DND-41 (cell line): Measurements from ENCODE around the gene KAT5.

Experiments
- ATAC-seq: fragments of 200-7000 bp; cut with Tn5 transposase; 3 replicates; pipeline ENCODE4 v1.9.1; 2021; ENCODE audit warnings: low read depth; ENCODE audit not compliant: insufficient read depth
- DNase-seq: peaks from one replicate; pipeline ENCODE4 v3.0.0-alpha.2; 2020
- H2AFZ ChIP-seq: 2 replicates; pipeline ENCODE4 v1.6.0; 2012; ENCODE audit warnings: low read depth, low read length
- H3K27ac ChIP-seq: 2 replicates; pipeline ENCODE4 v1.5.1; 2012; ENCODE audit warnings: low read length, inconsistent platforms
- H3K27me3 ChIP-seq: fragments of 200-600 bp; sonication (generic); 2 replicates; pipeline ENCODE4 v1.6.0; 2012; ENCODE audit warnings: low read length, mild to moderate bottlenecking, inconsistent platforms; ENCODE audit not compliant: insufficient read depth, poor library complexity
- H3K36me3 ChIP-seq: 2 replicates; pipeline ENCODE4 v1.5.1; 2012; ENCODE audit warnings: low read length, inconsistent platforms; ENCODE audit not compliant: insufficient read depth
- H3K4me1 ChIP-seq: 2 replicates; pipeline ENCODE4 v1.5.1; 2012; ENCODE audit warnings: mild to moderate bottlenecking, low read length; ENCODE audit not compliant: insufficient read depth
- H3K4me2 ChIP-seq: 2 replicates; pipeline ENCODE4 v1.6.0; 2012; ENCODE audit warnings: mild to moderate bottlenecking, moderate library complexity, low read length, inconsistent platforms; ENCODE audit not compliant: insufficient read depth
- H3K4me3 ChIP-seq, 2 experiments: fragments of 200-600 bp in 1 of 2; shearing (Covaris generic) in 1 of 2; 2 replicates each; pipeline ENCODE4 v1.5.1; 2012 to 2016; ENCODE audit warnings: inconsistent platforms in 2 of 2, low read length in 2 of 2, mild to moderate bottlenecking in 2 of 2, low read depth in 1 of 2, moderate library complexity in 1 of 2
- H3K79me2 ChIP-seq: 2 replicates; pipeline ENCODE4 v1.6.0; 2012; ENCODE audit warnings: low read length, inconsistent platforms; ENCODE audit not compliant: insufficient read depth
- H3K9ac ChIP-seq: 2 replicates; pipeline ENCODE4 v1.6.0; 2012; ENCODE audit warnings: low read depth, mild to moderate bottlenecking, inconsistent platforms, low read length, moderate library complexity
- H3K9me3 ChIP-seq: 2 replicates; pipeline ENCODE4 v1.5.1; 2012; ENCODE audit warnings: low read length, moderate library complexity, mild to moderate bottlenecking, inconsistent platforms; ENCODE audit not compliant: insufficient read depth, severe bottlenecking
- H4K20me1 ChIP-seq: 2 replicates; pipeline ENCODE4 v1.6.0; 2012; ENCODE audit warnings: low read length; ENCODE audit not compliant: insufficient read depth
- EZH2 ChIP-seq: IDR thresholded peaks from 3 replicates; pipeline ENCODE4 v1.6.1; 2012; ENCODE audit warnings: borderline replicate concordance, low read depth, mild to moderate bottlenecking, moderate library complexity, low read length, inconsistent platforms; ENCODE audit not compliant: severe bottlenecking
- TF ChIP-seq, protein P1 (sequence below): IDR thresholded peaks from 2 replicates; pipeline ENCODE4 v1.5.1; 2012; ENCODE audit warnings: borderline replicate concordance, low read length, moderate library complexity, mild to moderate bottlenecking; ENCODE audit not compliant: poor library complexity, severe bottlenecking; ENCODE audit errors: extremely low read depth

The KAT5 gene

DNA sequence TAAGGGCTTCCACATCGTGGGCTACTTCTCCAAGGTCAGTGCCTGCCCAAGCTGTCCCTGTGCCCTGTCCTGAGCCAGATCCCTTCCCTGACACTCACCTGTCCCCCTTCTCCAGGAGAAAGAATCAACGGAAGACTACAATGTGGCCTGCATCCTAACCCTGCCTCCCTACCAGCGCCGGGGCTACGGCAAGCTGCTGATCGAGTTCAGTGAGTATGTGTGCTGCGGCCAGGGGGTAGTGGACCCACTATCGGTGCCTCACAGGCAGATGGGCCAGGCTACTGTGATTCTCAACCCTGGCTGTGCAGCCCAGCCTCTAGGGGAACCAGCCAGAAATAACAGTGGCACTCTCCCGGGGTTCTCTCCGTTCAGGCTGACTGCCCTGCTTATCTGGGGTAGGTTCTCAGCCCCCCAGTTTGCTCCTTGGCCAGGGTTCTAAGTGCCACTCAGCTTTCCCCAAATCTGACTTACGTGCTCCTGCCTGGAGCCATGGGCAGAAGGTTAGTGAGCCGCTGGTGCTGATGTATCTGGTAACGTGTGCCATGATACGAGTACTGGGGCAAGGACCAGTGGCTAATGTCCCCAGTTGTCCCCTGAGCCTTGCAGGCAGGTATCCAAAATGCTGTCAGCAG, 4.8 kb downstream of the KAT5 start:
- H3K27me3 ChIP-seq = no peaks in the 10 kb centered on the region
- ATAC-seq = no peak
- no peak overlapping the region for H3K27ac ChIP-seq
- H2AFZ ChIP-seq = no peak overlapping the region
- peak overlapping the region; percentile 24 for H3K4me2 ChIP-seq
- peaks cover 70% of the 10 kb centered on the region for H3K4me1 ChIP-seq
- H3K9ac ChIP-seq = no peak overlapping the region
- no peak for TF ChIP-seq EZH2
- TF ChIP-seq, protein P1, sequence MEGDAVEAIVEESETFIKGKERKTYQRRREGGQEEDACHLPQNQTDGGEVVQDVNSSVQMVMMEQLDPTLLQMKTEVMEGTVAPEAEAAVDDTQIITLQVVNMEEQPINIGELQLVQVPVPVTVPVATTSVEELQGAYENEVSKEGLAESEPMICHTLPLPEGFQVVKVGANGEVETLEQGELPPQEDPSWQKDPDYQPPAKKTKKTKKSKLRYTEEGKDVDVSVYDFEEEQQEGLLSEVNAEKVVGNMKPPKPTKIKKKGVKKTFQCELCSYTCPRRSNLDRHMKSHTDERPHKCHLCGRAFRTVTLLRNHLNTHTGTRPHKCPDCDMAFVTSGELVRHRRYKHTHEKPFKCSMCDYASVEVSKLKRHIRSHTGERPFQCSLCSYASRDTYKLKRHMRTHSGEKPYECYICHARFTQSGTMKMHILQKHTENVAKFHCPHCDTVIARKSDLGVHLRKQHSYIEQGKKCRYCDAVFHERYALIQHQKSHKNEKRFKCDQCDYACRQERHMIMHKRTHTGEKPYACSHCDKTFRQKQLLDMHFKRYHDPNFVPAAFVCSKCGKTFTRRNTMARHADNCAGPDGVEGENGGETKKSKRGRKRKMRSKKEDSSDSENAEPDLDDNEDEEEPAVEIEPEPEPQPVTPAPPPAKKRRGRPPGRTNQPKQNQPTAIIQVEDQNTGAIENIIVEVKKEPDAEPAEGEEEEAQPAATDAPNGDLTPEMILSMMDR = no peak
- no peaks in the 10 kb centered on the region for H3K9me3 ChIP-seq
- H3K79me2 ChIP-seq = peaks cover 71% of the 10 kb centered on the region
- no peak for DNase-seq
- peaks cover 51% of the 10 kb centered on the region for H4K20me1 ChIP-seq
- no peak overlapping the region; a peak in 1 of 4 replicates for H3K4me3 ChIP-seq
- H3K36me3 ChIP-seq = peaks cover 75% of the 10 kb centered on the region

DNA sequence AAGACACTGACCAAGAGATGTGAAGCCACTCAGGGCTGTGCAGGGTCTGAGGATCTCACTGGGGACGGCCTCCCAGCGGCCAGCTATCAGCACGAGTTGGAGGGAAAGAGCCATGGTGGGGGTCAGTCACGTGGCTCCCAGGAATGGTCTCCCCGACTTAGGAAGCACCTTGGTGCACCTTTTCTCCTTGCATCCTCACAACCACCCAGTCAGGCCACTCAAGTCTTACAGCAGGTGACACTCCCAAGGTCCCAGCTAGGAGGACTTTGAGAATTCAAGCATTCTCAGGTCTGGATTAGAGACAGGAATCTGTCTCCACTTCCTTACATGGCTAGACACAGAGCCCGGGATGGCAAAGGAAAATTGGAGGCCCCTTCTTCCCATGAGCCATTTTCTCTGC, 5.9 kb downstream of the KAT5 start:
- H3K27me3 ChIP-seq = no peaks in the 10 kb centered on the region
- peaks cover 65% of the 10 kb centered on the region for H3K4me1 ChIP-seq
- ATAC-seq (no peak), DNase-seq (no peak)
- H3K4me2 ChIP-seq = peak overlapping the region; percentile 88
- H3K4me3 ChIP-seq = peak overlapping the region in 1 of 2 experiments; percentile 100; a peak in 2 of 4 replicates
- peak overlapping the region; percentile 80; the same call in 1 of the 2 replicates for H3K9ac ChIP-seq
- H3K36me3 ChIP-seq = peaks cover 72% of the 10 kb centered on the region
- TF ChIP-seq, protein P1 = no peak
- no peak for TF ChIP-seq EZH2
- peaks cover 46% of the 10 kb centered on the region for H4K20me1 ChIP-seq
- H3K79me2 ChIP-seq = peaks cover 66% of the 10 kb centered on the region
- no peak overlapping the region for H3K27ac ChIP-seq
- no peaks in the 10 kb centered on the region for H3K9me3 ChIP-seq
- no peak overlapping the region for H2AFZ ChIP-seq

DNA sequence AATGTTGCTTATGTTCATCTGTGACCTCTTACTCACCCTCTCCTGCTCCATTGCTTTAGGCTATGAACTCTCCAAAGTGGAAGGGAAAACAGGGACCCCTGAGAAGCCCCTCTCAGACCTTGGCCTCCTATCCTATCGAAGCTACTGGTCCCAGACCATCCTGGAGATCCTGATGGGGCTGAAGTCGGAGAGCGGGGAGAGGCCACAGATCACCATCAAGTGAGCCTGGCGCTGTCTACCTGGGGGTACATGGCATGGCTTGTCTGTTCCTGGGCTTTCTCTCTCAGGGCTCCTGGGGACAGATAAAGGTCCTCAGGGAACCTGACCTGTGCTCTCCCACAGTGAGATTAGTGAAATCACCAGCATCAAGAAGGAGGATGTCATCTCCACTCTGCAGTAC, 6.5 kb downstream of the KAT5 start:
- peak overlapping the region; percentile 80 for H3K9ac ChIP-seq
- no peaks in the 10 kb centered on the region for H3K9me3 ChIP-seq
- TF ChIP-seq, protein P1 = no peak
- no peak for TF ChIP-seq EZH2
- H2AFZ ChIP-seq = no peak overlapping the region
- no peaks in the 10 kb centered on the region for H3K27me3 ChIP-seq
- H3K79me2 ChIP-seq = peaks cover 60% of the 10 kb centered on the region
- peaks cover 65% of the 10 kb centered on the region for H3K36me3 ChIP-seq
- H3K4me2 ChIP-seq = peak overlapping the region; percentile 88
- peaks cover 59% of the 10 kb centered on the region for H3K4me1 ChIP-seq
- peak overlapping the region in 1 of 2 experiments; percentile 100; a peak in 3 of 4 replicates for H3K4me3 ChIP-seq
- DNase-seq (no peak), ATAC-seq (no peak)
- H4K20me1 ChIP-seq = peaks cover 44% of the 10 kb centered on the region
- no peak overlapping the region for H3K27ac ChIP-seq
